ENCODE data around the gene TNFAIP1.

TNFAIP1 gene

DNA sequence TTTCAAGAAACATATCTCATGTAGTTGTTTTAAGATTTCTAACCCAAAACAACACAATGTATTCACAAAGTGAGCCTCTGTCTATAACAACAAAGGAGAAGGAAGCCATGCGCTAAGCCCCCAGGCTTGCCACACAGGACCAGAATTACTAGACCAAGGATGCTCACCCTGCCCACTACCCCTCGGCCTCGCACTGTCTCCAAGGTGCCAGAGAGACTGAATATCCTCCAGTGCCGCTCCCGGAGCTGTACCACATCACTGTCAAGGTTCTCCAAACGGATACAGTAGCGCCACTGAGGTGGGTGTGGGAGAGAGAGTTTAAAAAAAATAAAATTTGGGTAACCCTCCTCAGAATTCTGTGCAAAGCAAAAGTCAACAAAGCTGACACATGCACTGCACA lies 14.7 kb downstream of the TNFAIP1 start:
- Histone ChIP-seq H2AFZ (ENCODE audit: low read depth, low read length) (no peak overlapping the region), H3K4me1 (ENCODE audit: low read length) (no peaks in the 10 kb centered on the region), H3K4me2 (ENCODE audit: low read length) (no peak overlapping the region), H3K4me3 (ENCODE audit: low read length) (no peak overlapping the region), H3K36me3 (replicated peaks; ENCODE audit: low read depth, low read length) (peaks cover 77% of the 10 kb centered on the region), H3K9ac (ENCODE audit: low read length) (no peak overlapping the region), H3K27me3 (ENCODE audit: low read depth, low read length) (no peaks in the 10 kb centered on the region), H3K27ac (ENCODE audit: low read length) (no peak overlapping the region), H3K79me2 (ENCODE audit: low read length) (no peaks in the 10 kb centered on the region), H4K20me1 (ENCODE audit: insufficient read depth, low read length) (no peaks in the 10 kb centered on the region), H3K9me3 (ENCODE audit: insufficient read depth, low read length) (no peaks in the 10 kb centered on the region)
- TF ChIP-seq, protein P1, sequence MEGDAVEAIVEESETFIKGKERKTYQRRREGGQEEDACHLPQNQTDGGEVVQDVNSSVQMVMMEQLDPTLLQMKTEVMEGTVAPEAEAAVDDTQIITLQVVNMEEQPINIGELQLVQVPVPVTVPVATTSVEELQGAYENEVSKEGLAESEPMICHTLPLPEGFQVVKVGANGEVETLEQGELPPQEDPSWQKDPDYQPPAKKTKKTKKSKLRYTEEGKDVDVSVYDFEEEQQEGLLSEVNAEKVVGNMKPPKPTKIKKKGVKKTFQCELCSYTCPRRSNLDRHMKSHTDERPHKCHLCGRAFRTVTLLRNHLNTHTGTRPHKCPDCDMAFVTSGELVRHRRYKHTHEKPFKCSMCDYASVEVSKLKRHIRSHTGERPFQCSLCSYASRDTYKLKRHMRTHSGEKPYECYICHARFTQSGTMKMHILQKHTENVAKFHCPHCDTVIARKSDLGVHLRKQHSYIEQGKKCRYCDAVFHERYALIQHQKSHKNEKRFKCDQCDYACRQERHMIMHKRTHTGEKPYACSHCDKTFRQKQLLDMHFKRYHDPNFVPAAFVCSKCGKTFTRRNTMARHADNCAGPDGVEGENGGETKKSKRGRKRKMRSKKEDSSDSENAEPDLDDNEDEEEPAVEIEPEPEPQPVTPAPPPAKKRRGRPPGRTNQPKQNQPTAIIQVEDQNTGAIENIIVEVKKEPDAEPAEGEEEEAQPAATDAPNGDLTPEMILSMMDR (IDR thresholded peaks at IDR 0.05; ENCODE audit: low read depth, low read length), result no peak
- TF ChIP-seq EZH2phosphoT487 (IDR thresholded peaks at IDR 0.05; ENCODE audit: low read depth), result no peak

DNA sequence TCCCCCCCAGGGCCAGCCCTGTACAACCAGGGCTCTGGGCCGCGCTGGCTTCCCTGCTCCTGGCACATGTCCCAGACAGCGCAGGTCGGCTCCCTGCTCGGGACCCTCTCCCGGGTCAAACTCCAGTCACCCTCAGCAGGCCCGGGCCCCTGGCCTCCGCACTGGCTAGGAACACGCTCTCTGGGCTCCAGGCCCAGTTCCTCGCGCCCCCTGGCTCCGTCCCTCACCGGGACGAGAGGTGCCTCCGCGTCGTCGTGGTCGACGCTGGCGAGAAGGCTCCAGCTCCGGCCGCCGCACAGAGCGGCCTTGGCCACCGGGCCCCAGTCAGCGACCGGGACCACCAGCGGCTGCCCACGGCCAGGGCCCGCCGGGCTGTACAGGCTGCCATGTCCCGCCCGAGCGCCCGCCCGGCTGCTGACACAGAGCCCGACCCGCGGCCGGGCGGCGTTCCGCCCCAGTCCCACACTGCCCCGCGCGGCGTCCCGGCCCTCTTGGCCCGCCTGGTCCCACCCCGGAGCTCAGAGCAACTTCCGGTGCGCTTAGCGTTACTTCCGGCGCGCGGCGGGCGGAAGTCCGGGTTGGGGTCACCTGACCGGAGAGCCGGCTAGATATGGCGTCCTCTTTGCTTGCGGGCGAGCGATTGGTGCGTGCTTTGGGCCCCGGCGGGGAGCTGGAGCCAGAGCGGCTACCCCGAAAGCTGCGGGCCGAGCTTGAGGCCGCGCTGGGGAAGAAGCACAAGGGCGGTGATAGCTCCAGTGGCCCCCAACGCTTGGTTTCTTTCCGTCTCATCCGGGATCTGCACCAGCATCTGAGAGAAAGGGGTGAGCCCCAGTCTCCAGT lies 21.7 kb downstream of the TNFAIP1 start, which contains the start of gene POLDIP2:
Gene POLDIP2, minus strand, starts transcription at position 467 of the 840 bp plus-strand sequence. Its CDS starts 79 bp downstream, at position 388.
- peak within 1 kb of the TSS; percentile 36; the same call in 1 of the 2 replicates for H3K27ac ChIP-seq (ENCODE audit: low read length)
- peak within 1 kb of the TSS; percentile 97 for H3K4me2 ChIP-seq (ENCODE audit: low read length)
- no peak for TF ChIP-seq EZH2phosphoT487 (IDR thresholded peaks at IDR 0.05; ENCODE audit: low read depth)
- TF ChIP-seq, protein P1 (IDR thresholded peaks at IDR 0.05; ENCODE audit: low read depth, low read length), result no peak
- no peaks in the 10 kb centered on the region for H3K27me3 ChIP-seq (ENCODE audit: low read depth, low read length)
- peak within 1 kb of the TSS; percentile 94 for H3K9ac ChIP-seq (ENCODE audit: low read length)
- H3K9me3 ChIP-seq (ENCODE audit: insufficient read depth, low read length), result no peaks in the 10 kb centered on the region
- peak within 1 kb of the TSS; percentile 90 for H3K4me3 ChIP-seq (ENCODE audit: low read length)
- no peaks in the 10 kb centered on the region for H4K20me1 ChIP-seq (ENCODE audit: insufficient read depth, low read length)
- H3K4me1 ChIP-seq (ENCODE audit: low read length), result peaks cover 19% of the 10 kb centered on the region
- H2AFZ ChIP-seq (ENCODE audit: low read depth, low read length), result peak within 1 kb of the TSS; percentile 51; the same call in 1 of the 2 replicates
- H3K79me2 ChIP-seq (ENCODE audit: low read length), result peaks cover 37% of the 10 kb centered on the region
- peaks cover 46% of the 10 kb centered on the region for H3K36me3 ChIP-seq (replicated peaks; ENCODE audit: low read depth, low read length)

DNA sequence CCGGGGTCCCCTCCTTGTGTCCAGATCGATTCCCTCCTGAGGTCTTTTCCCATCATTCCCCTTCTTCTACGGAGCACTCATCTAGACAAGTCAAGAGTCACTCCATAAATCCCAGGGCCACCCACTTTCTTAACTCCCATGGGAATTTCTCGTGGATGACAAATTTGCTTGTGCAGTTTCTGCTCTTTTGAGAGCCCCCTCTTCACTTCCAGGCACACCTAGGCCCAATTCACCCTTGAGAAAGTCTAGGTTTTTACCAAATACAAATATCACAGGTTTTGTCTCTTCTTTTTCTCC lies 22.3 kb downstream of the TNFAIP1 start:
- no peaks in the 10 kb centered on the region for H3K9me3 ChIP-seq (ENCODE audit: insufficient read depth, low read length)
- no peaks in the 10 kb centered on the region for H4K20me1 ChIP-seq (ENCODE audit: insufficient read depth, low read length)
- TF ChIP-seq, protein P1 (IDR thresholded peaks at IDR 0.05; ENCODE audit: low read depth, low read length), result no peak
- TF ChIP-seq EZH2phosphoT487 (IDR thresholded peaks at IDR 0.05; ENCODE audit: low read depth), result no peak
- H3K79me2 ChIP-seq (ENCODE audit: low read length), result peaks cover 37% of the 10 kb centered on the region
- H3K4me3 ChIP-seq (ENCODE audit: low read length), result peak overlapping the region; percentile 90
- peak overlapping the region; percentile 93 for H3K4me2 ChIP-seq (ENCODE audit: low read length)
- H3K27me3 ChIP-seq (ENCODE audit: low read depth, low read length), result no peaks in the 10 kb centered on the region
- H3K9ac ChIP-seq (ENCODE audit: low read length), result peak overlapping the region; percentile 94
- H3K27ac ChIP-seq (ENCODE audit: low read length), result no peak overlapping the region
- H3K4me1 ChIP-seq (ENCODE audit: low read length), result peaks cover 19% of the 10 kb centered on the region
- peak overlapping the region; percentile 41; the same call in 1 of the 2 replicates for H2AFZ ChIP-seq (ENCODE audit: low read depth, low read length)
- peaks cover 44% of the 10 kb centered on the region for H3K36me3 ChIP-seq (replicated peaks; ENCODE audit: low read depth, low read length)

DNA sequence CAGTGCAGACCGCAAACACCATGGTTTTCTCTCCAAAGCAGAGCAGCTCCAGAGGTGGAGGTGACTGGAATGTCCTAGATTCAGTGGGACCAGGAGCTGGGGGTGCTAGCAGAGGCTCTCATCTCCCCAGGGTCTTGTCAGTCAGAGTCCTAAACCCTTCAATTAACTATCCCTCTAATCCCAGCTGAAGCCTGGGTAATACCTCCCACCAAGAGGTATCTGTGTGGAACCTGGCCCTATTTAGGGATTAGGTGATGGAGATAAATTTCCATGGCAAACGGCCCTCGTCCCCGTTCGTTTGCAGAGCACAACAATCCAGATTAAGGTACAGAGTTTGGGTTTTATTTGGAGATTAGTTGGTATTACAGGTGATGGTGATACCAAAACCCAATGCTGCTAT lies 27.6 kb downstream of the TNFAIP1 start:
- H3K36me3 ChIP-seq (replicated peaks; ENCODE audit: low read depth, low read length), result peaks cover 29% of the 10 kb centered on the region
- H3K4me3 ChIP-seq (ENCODE audit: low read length), result no peak overlapping the region
- no peak overlapping the region for H3K27ac ChIP-seq (ENCODE audit: low read length)
- peaks cover 7% of the 10 kb centered on the region for H3K4me1 ChIP-seq (ENCODE audit: low read length)
- H3K9me3 ChIP-seq (ENCODE audit: insufficient read depth, low read length), result no peaks in the 10 kb centered on the region
- no peaks in the 10 kb centered on the region for H3K27me3 ChIP-seq (ENCODE audit: low read depth, low read length)
- H3K4me2 ChIP-seq (ENCODE audit: low read length), result no peak overlapping the region
- H4K20me1 ChIP-seq (ENCODE audit: insufficient read depth, low read length), result no peaks in the 10 kb centered on the region
- H3K9ac ChIP-seq (ENCODE audit: low read length), result no peak overlapping the region
- H2AFZ ChIP-seq (ENCODE audit: low read depth, low read length), result no peak overlapping the region
- H3K79me2 ChIP-seq (ENCODE audit: low read length), result peaks cover 11% of the 10 kb centered on the region
- TF ChIP-seq, protein P1 (IDR thresholded peaks at IDR 0.05; ENCODE audit: low read depth, low read length), result no peak
- no peak for TF ChIP-seq EZH2phosphoT487 (IDR thresholded peaks at IDR 0.05; ENCODE audit: low read depth)

Measured in OCI-LY3 (cell line).